IMR-90 (cell line): Measurements from ENCODE around the gene IFNGR1. TPM values are rescaled to one million over a fixed set of nuclear protein-coding genes. Genes with fewer than 3 reads are reported as not detected.

Experiments used
- ATAC-seq: fragments of 200-7000 bp; cut with Tn5 transposase; 2 replicates; pipeline ENCODE4 v1.9.1; 2020; ENCODE audit warnings: low read depth, mild to moderate bottlenecking, moderate library complexity
- BruUV-seq: library from RNA; stranded (reverse); fragments of 400-500 nt; replicated peaks from 2 replicates; lab custom pipeline; 2021; lab: Mats Ljungman, UMichigan
- CTCF ChIA-PET: fragments of 300-600 bp; formaldehyde crosslinking; extraction: SDS; loops from one replicate; lab custom pipeline; 2021; ENCODE audit warnings: antibody characterized with exemption; lab: Yijun Ruan, JAX
- POLR2A ChIA-PET: fragments of 300-600 bp; sonication (Branson Sonifier 250); formaldehyde crosslinking; loops from one replicate; lab custom pipeline; 2022; ENCODE audit warnings: antibody characterized with exemption; ENCODE audit not compliant: unreplicated experiment; lab: Charles Lee
- DNase-seq: peaks from one replicate; pipeline ENCODE4 v3.0.0; 2013
- H2AFZ ChIP-seq: replicated peaks from 2 replicates; pipeline ENCODE3; 2013; ENCODE audit warnings: low read length, mild to moderate bottlenecking; ENCODE audit not compliant: poor library complexity
- H2AK5ac ChIP-seq: 2 replicates; pipeline ENCODE4 v1.6.1; 2013; ENCODE audit warnings: low read depth, low read length, inconsistent platforms
- H2AK9ac ChIP-seq: replicated peaks from 2 replicates; pipeline ENCODE3; 2013; ENCODE audit warnings: mild to moderate bottlenecking, low read depth, low read length, moderate library complexity; ENCODE audit not compliant: poor library complexity
- H2BK120ac ChIP-seq: 2 replicates; pipeline ENCODE4 v1.6.1; 2013; ENCODE audit warnings: low read depth, low read length, inconsistent platforms
- H2BK15ac ChIP-seq: 3 replicates; pipeline ENCODE4 v1.6.1; 2013; ENCODE audit warnings: low read depth, low read length, inconsistent platforms
- H2BK20ac ChIP-seq: 2 replicates; pipeline ENCODE4 v1.6.1; 2013; ENCODE audit warnings: low read depth, mild to moderate bottlenecking, inconsistent platforms, low read length, moderate library complexity
- H2BK5ac ChIP-seq: 2 replicates; pipeline ENCODE4 v1.6.1; 2013; ENCODE audit warnings: mild to moderate bottlenecking, low read depth, low read length, inconsistent platforms; ENCODE audit not compliant: poor library complexity, severe bottlenecking
- H3K14ac ChIP-seq: replicated peaks from 2 replicates; pipeline ENCODE4 v1.6.1; 2013; ENCODE audit warnings: low read depth, low read length, inconsistent platforms
- H3K18ac ChIP-seq: 2 replicates; pipeline ENCODE4 v1.6.1; 2013; ENCODE audit warnings: low read depth, low read length, control low read depth
- H3K23ac ChIP-seq: 2 replicates; pipeline ENCODE4 v1.6.1; 2013; ENCODE audit warnings: low read depth, low read length, inconsistent platforms
- H3K27ac ChIP-seq: 2 replicates; pipeline ENCODE4 v1.5.1; 2013; ENCODE audit warnings: mild to moderate bottlenecking, control low read depth, low read length; ENCODE audit not compliant: insufficient read depth
- H3K27me3 ChIP-seq: 2 replicates; pipeline ENCODE4 v1.6.1; 2013; ENCODE audit warnings: low read length; ENCODE audit not compliant: control insufficient read depth, insufficient read depth
- H3K36me3 ChIP-seq: 2 replicates; pipeline ENCODE4 v1.6.1; 2013; ENCODE audit warnings: low read length, mixed read lengths; ENCODE audit not compliant: control insufficient read depth, insufficient read depth
- H3K4ac ChIP-seq: 2 replicates; pipeline ENCODE4 v1.6.1; 2013; ENCODE audit warnings: low read depth, low read length, inconsistent platforms
- H3K4me1 ChIP-seq: 2 replicates; pipeline ENCODE4 v1.6.1; 2013; ENCODE audit warnings: low read length, mixed read lengths; ENCODE audit not compliant: control insufficient read depth, insufficient read depth
- H3K4me2 ChIP-seq: 2 replicates; pipeline ENCODE4 v1.6.1; 2013; ENCODE audit warnings: low read depth, mild to moderate bottlenecking, control low read depth, low read length, moderate library complexity
- H3K4me3 ChIP-seq: 2 replicates; pipeline ENCODE4 v1.5.1; 2013; ENCODE audit warnings: low read depth, mild to moderate bottlenecking, control low read depth, low read length, moderate library complexity; ENCODE audit not compliant: insufficient read depth
- H3K56ac ChIP-seq: 2 replicates; pipeline ENCODE4 v1.6.1; 2013; ENCODE audit warnings: low read length, inconsistent platforms; ENCODE audit not compliant: insufficient read depth; ENCODE audit errors: extremely low read depth
- H3K79me1 ChIP-seq, 2 experiments: 2 replicates each; pipeline ENCODE4 v1.6.1; 2013; ENCODE audit warnings: low read length in 2 of 2, inconsistent platforms in 1 of 2, low read depth in 1 of 2
- H3K9ac ChIP-seq: 2 replicates; pipeline ENCODE4 v1.6.1; 2013; ENCODE audit warnings: low read depth, low read length, control low read depth
- H3K9me1 ChIP-seq: 2 replicates; pipeline ENCODE4 v1.6.1; 2013; ENCODE audit warnings: low read length, inconsistent platforms; ENCODE audit not compliant: insufficient read depth
- H3K9me3 ChIP-seq: 2 replicates; pipeline ENCODE4 v1.6.1; 2013; ENCODE audit warnings: low read length; ENCODE audit not compliant: control insufficient read depth, insufficient read depth
- H4K20me1 ChIP-seq: 2 replicates; pipeline ENCODE4 v1.6.1; 2013; ENCODE audit warnings: low read length, inconsistent platforms; ENCODE audit not compliant: insufficient read depth
- H4K5ac ChIP-seq: 2 replicates; pipeline ENCODE4 v1.6.1; 2013; ENCODE audit warnings: mild to moderate bottlenecking, low read depth, low read length, control low read depth
- H4K8ac ChIP-seq, 2 experiments: 2 replicates each; pipeline ENCODE4 v1.6.1; 2013; ENCODE audit warnings: low read depth in 2 of 2, low read length in 2 of 2, control low read depth in 1 of 2, inconsistent platforms in 1 of 2
- H4K91ac ChIP-seq: 2 replicates; pipeline ENCODE4 v1.6.1; 2013; ENCODE audit warnings: low read depth, low read length, inconsistent platforms; ENCODE audit not compliant: insufficient read depth
- BHLHE40 ChIP-seq: fragments of 150-350 bp; IDR thresholded peaks from 2 replicates; pipeline ENCODE4 v1.6.1; 2016; ENCODE audit warnings: mild to moderate bottlenecking, low read depth, low read length
- CEBPB ChIP-seq: IDR thresholded peaks from 2 replicates; pipeline ENCODE4 v1.6.1; 2012; ENCODE audit warnings: low read depth, low read length, improper control_type of control experiment
- CHD1 ChIP-seq: IDR thresholded peaks from 2 replicates; pipeline ENCODE4 v1.6.1; 2012; ENCODE audit warnings: low read depth, low read length, improper control_type of control experiment
- CTCF ChIP-seq: conservative IDR thresholded peaks from 2 replicates; pipeline ENCODE4 v1.5.1; 2012; ENCODE audit warnings: mild to moderate bottlenecking, low read depth, low read length, improper control_type of control experiment
- ELK1 ChIP-seq: fragments of 150-350 bp; IDR thresholded peaks from 2 replicates; pipeline ENCODE4 v1.6.1; 2016; ENCODE audit warnings: low read depth, mild to moderate bottlenecking, low read length, moderate library complexity, borderline replicate concordance
- MAZ ChIP-seq: IDR thresholded peaks from 2 replicates; pipeline ENCODE4 v1.6.1; 2012; ENCODE audit warnings: low read depth, mild to moderate bottlenecking, low read length, improper control_type of control experiment, moderate library complexity, borderline replicate concordance
- NFE2L2 ChIP-seq: fragments of 150-350 bp; IDR thresholded peaks from 2 replicates; pipeline ENCODE4 v1.6.1; 2016; ENCODE audit warnings: low read depth, mild to moderate bottlenecking, low read length
- POLR2A ChIP-seq: IDR thresholded peaks from 2 replicates; pipeline ENCODE4 v1.6.1; 2012; ENCODE audit warnings: mild to moderate bottlenecking, low read depth, low read length
- RAD21 ChIP-seq: IDR thresholded peaks from 2 replicates; pipeline ENCODE4 v1.6.1; 2012; ENCODE audit warnings: low read length, improper control_type of control experiment
- RCOR1 ChIP-seq: IDR thresholded peaks from 2 replicates; pipeline ENCODE4 v1.6.1; 2012; ENCODE audit warnings: mild to moderate bottlenecking, low read length, improper control_type of control experiment; ENCODE audit not compliant: insufficient replicate concordance
- RFX5 ChIP-seq: IDR thresholded peaks from 2 replicates; pipeline ENCODE4 v1.8.0; 2012; ENCODE audit warnings: low read depth, mild to moderate bottlenecking, low read length, moderate library complexity
- SMC3 ChIP-seq: fragments of 150-350 bp; IDR thresholded peaks from 2 replicates; pipeline ENCODE4 v1.6.1; 2016; ENCODE audit warnings: low read depth, mild to moderate bottlenecking, antibody characterized with exemption, low read length, moderate library complexity
- USF2 ChIP-seq: fragments of 150-350 bp; IDR thresholded peaks from 2 replicates; pipeline ENCODE4 v1.6.1; 2017; ENCODE audit warnings: mild to moderate bottlenecking, antibody characterized with exemption, low read length, low read depth
- WGBS, 2 experiments: methylation state at CpG; one replicate each; pipeline versions ENCODE4 v1.1.5 to v1.1.7; 2013; ENCODE audit warnings: missing lambda C conversion rate in 2 of 2; ENCODE audit not compliant: insufficient read length in 1 of 2; ENCODE audit errors: extremely low coverage in 2 of 2; 5-methylcytosine and 5-hydroxymethylcytosine counted together
- dilution Hi-C: fragments of 300-500 bp; cut with HindIII; formaldehyde crosslinking; loops from one replicate; pipeline ENCODE4 v1.14.3; 2018; ENCODE audit warnings: low sequenced_read_pairs; ENCODE audit not compliant: unreplicated experiment
- in situ Hi-C: fragments of 300-500 bp; cut with MboI; formaldehyde crosslinking; loops from 3 replicates; pipeline ENCODE4 v1.14.3; 2019; ENCODE audit warnings: low sequenced_read_pairs, inconsistent platforms, mixed read lengths
- intact Hi-C: fragments of 100-400 bp; cut with micrococcal nuclease; formaldehyde crosslinking; loops from 2 replicates; pipeline ENCODE4 v1.10.0; 2022
- polyA plus RNA-seq, 3 experiments: library from polyadenylated mRNA; depleted of rRNA; stranded (reverse); fragments of >200 nt; gene quantifications; 2 replicates each; pipeline ENCODE4 v1.2.3, GENCODE V29; 2012; ENCODE audit warnings: low replicate concordance in 1 of 3
- total RNA-seq: library from RNA; depleted of rRNA; stranded (reverse); fragments of >200 nt; gene quantifications from 2 replicates; pipeline ENCODE4 v1.2.3, GENCODE V29; 2012

Gene IFNGR1
- total and polyA plus RNA-seq, 2 of the 4 experiments (the other 2 are of a cell fraction) = 19.1 to 25.6 TPM

GRCh38 chr6:137185290-137185689, 33.9 kb downstream of the IFNGR1 start:
- H4K91ac ChIP-seq = no peak overlapping the region
- peaks cover 21% of the 10 kb centered on the region for H3K9me3 ChIP-seq
- no peak overlapping the region for H3K4ac ChIP-seq
- no peak overlapping the region for H2BK5ac ChIP-seq
- intact Hi-C loops = no loop called here
- no CpG with 5 or more reads among the region's 3 CpGs for WGBS, 2 experiments
- H2BK15ac ChIP-seq = no peak overlapping the region
- H2BK20ac ChIP-seq = no peak overlapping the region
- no peak overlapping the region for H3K14ac ChIP-seq
- H3K4me3 ChIP-seq = no peak overlapping the region
- H2AFZ ChIP-seq = no peak overlapping the region
- H3K4me1 ChIP-seq = no peaks in the 10 kb centered on the region
- ChIA-PET CTCF (no interaction called here), POLR2A (no interaction called here)
- H4K5ac ChIP-seq = no peak overlapping the region
- no peak overlapping the region for H2AK9ac ChIP-seq
- no peak overlapping the region for H3K56ac ChIP-seq
- DNase-seq (no peak), ATAC-seq (no peak)
- H3K4me2 ChIP-seq = no peak overlapping the region
- no peak overlapping the region for H3K27ac ChIP-seq
- dilution Hi-C loops = no loop called here
- H3K9me1 ChIP-seq = no peaks in the 10 kb centered on the region
- no peak overlapping the region for H2AK5ac ChIP-seq
- in situ Hi-C loops = no loop called here
- no peaks in the 10 kb centered on the region for H3K36me3 ChIP-seq
- no peak overlapping the region for H3K9ac ChIP-seq
- no peaks in the 10 kb centered on the region for H3K79me1 ChIP-seq
- H3K18ac ChIP-seq = no peak overlapping the region
- no peak overlapping the region for H4K8ac ChIP-seq
- no peaks in the 10 kb centered on the region for H3K27me3 ChIP-seq
- TF ChIP-seq SMC3 = no peak
- no peak for TF ChIP-seq RAD21
- no peak for TF ChIP-seq POLR2A
- TF ChIP-seq CTCF = no peak
- TF ChIP-seq BHLHE40 = no peak
- TF ChIP-seq CHD1 = no peak
- no peak for TF ChIP-seq CEBPB
- no peak for TF ChIP-seq NFE2L2
- TF ChIP-seq RFX5 = no peak
- no peak for TF ChIP-seq MAZ
- TF ChIP-seq USF2 = no peak
- no peak for TF ChIP-seq RCOR1
- TF ChIP-seq ELK1 = no peak
- no peak overlapping the region for H3K23ac ChIP-seq
- no peaks in the 10 kb centered on the region for H4K20me1 ChIP-seq
- no TSS peak for BruUV-seq
- no peak overlapping the region for H2BK120ac ChIP-seq
